HG03432 (cell line): Measurements from ENCODE around the gene LRRC74A.

Source experiments
- ATAC-seq: cut with Tn5 transposase; IDR thresholded peaks from one replicate; pipeline ENCODE4 v1.9.1; 2021; ENCODE audit warnings: mild to moderate bottlenecking, moderate library complexity; ENCODE audit not compliant: unreplicated experiment

The LRRC74A gene

GRCh38 chr14:76918256-76918781 is 92.1 kb downstream of the LRRC74A start:
- no peak for ATAC-seq

GRCh38 chr14:76918782-76919394 is 92.7 kb downstream of the LRRC74A start:
- ATAC-seq = no peak
